ENCODE data around the gene ABCG4.

Gene ABCG4

DNA sequence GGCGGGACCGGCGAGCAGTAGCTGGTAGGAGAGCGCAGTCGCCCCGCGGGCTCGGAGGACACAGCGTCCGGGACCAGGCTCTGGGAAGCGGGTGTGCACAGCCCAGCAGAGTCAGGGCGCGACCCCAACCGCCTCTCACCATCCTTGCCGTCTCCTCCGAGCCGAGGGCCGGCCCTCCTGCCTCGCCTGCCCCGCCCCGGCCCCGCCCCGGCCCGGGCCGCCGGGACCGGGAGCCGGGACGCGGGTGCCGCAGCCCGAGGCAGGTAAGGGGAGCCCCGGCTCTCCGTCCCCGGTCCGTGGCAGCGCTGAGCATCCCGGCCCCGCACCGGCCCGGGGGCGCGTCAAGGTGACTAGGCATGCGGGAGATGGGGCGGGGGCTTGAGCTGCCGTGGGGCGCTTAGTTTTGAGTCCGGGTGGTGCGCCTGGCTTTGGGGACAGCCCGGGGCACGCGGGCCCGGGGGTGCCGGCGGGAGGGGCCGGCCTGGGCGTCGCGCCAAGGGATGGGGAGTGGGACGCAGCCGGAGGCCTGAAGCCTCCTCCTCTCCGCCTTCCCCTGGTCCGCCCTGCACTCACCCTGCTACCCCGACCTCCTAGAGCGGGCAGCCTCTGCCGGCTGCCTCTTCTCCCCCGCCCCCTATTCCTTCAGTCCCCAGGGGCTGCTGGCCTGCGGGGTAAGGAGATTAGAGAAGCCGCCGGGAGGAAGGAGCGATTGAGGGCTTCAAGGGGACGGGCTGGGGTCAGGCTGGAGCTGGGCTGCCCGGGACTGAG lies at the start of gene ABCG4:
TSS of gene ABCG4 (plus strand) at position 35 of the 768 bp plus-strand sequence. CDS start 914 bp downstream, outside the sequence.
- TF ChIP-seq, protein P1, sequence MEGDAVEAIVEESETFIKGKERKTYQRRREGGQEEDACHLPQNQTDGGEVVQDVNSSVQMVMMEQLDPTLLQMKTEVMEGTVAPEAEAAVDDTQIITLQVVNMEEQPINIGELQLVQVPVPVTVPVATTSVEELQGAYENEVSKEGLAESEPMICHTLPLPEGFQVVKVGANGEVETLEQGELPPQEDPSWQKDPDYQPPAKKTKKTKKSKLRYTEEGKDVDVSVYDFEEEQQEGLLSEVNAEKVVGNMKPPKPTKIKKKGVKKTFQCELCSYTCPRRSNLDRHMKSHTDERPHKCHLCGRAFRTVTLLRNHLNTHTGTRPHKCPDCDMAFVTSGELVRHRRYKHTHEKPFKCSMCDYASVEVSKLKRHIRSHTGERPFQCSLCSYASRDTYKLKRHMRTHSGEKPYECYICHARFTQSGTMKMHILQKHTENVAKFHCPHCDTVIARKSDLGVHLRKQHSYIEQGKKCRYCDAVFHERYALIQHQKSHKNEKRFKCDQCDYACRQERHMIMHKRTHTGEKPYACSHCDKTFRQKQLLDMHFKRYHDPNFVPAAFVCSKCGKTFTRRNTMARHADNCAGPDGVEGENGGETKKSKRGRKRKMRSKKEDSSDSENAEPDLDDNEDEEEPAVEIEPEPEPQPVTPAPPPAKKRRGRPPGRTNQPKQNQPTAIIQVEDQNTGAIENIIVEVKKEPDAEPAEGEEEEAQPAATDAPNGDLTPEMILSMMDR (conservative IDR thresholded peaks at IDR 0.05), result no peak
- no peak for TF ChIP-seq ZFX (IDR thresholded peaks at IDR 0.05)

GRCh38 chr11:119099711-119100110 lies 49.1 kb upstream of the ABCG4 start:
- H3K27ac ChIP-seq, result no peak overlapping the region
- TF ChIP-seq, protein P1 (conservative IDR thresholded peaks at IDR 0.05), result no peak
- no peak for TF ChIP-seq ZFX (IDR thresholded peaks at IDR 0.05)

More for the DNA sequence above, at the start of gene ABCG4:
- peak within 1 kb of the TSS; percentile 5; the same call in 1 of the 2 replicates for H3K27ac ChIP-seq

DNA sequence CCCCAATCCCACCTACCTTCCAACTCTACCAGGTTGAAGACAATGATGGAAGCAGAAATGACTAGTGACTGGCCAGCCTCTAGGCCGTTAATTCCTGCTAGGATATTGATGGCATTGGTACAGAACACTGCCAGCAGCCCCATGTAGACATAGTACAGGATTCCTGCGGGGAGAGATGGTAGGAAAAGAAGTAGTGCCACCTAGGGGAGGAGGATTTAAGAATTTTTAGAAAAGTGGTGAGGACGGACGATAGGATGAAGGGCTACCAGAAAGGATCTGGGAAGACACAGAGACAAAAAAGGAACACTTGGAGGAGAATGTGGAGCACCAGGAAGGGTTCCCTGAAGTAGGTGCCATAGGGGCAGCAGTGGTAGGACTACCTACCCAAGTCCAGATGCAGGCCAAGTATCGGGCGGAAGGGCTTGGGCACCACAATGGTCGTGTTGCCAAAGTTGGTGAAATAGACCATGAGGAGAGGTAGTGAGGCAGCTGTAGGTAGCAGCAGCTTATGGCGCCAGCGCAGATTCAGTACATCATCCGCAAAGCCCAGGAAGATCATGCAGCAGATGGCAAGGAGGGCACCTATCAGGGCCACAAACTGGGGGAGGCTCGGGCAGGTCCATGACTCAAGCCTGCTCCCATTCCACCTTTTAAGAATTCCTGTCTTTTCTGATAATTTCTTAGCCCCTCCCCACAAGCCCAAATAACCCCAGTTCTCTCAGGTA lies 48.4 kb upstream of the ABCG4 start:
- TF ChIP-seq ZFX (IDR thresholded peaks at IDR 0.05), result no peak
- TF ChIP-seq, protein P1 (conservative IDR thresholded peaks at IDR 0.05), result peak; percentile 83
- peak overlapping the region; percentile 93 for H3K27ac ChIP-seq

- TF ChIP-seq, protein P1 (conservative IDR thresholded peaks at IDR 0.05), result no peak
- TF ChIP-seq ZFX (IDR thresholded peaks at IDR 0.05), result peak; percentile 72; the same call in 1 of the 2 replicates
- peak overlapping the region; percentile 93 for H3K27ac ChIP-seq
Measured at GRCh38 chr11:119100994-119101758, 47.7 kb upstream of the ABCG4 start.

- H3K27ac ChIP-seq, result peak within 1 kb of the TSS; percentile 93
- TF ChIP-seq, protein P1 (conservative IDR thresholded peaks at IDR 0.05), result no peak
- no peak for TF ChIP-seq ZFX (IDR thresholded peaks at IDR 0.05)
Measured at GRCh38 chr11:119101759-119102423, 47.0 kb upstream of the ABCG4 start, which contains the start of gene DPAGT1. TSS of gene DPAGT1 (minus strand) at chr11:119101853. CDS start at chr11:119101655, 198 bp downstream.

- H3K27ac ChIP-seq, result peak overlapping the region; percentile 93
Measured at GRCh38 chr11:119103161-119103664, 45.6 kb upstream of the ABCG4 start.

DNA sequence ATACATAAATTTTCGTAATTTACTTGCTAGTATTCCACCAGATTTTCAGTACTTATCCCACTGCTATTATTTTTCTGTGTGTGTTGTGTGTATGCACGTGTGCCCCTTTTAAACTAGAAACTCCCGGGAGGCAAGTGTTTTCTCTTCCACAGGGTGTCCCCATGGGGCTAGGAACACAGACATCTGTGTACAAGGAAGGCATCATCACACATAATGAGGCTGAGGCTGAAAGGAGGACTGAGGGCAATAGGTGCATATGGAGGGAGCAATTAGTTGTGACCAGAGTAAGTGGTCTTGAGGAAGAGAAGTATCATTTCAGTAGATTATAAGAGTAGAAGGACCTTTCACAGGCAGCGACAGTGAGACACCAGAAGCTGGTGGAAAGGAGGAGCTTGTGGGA lies 45.1 kb upstream of the ABCG4 start:
- TF ChIP-seq ZFX (IDR thresholded peaks at IDR 0.05), result no peak
- TF ChIP-seq, protein P1 (conservative IDR thresholded peaks at IDR 0.05), result no peak
- peak overlapping the region; percentile 93 for H3K27ac ChIP-seq
